ENCODE results near the gene BST1. TPM values are rescaled to one million over a fixed set of nuclear protein-coding genes. Genes with fewer than 3 reads are reported as not detected.
"Not testable (repeated sequence)": the region's sequence is repeated elsewhere in the genome, so short reads cannot be mapped to it uniquely, and the experiment has no call there.

BST1 gene
- total RNA-seq, 1 donor: 19.7 TPM

GRCh38 chr4:15755321-15756155 is 52.7 kb downstream of the BST1 start:
- no peak for TF ChIP-seq CTCF (IDR thresholded peaks at IDR 0.05; ENCODE audit: insufficient read depth, low read length)
- peak; percentile 53 for DNase-seq (ENCODE audit: low read depth)
- no peak overlapping the region for H3K4me3 ChIP-seq (ENCODE audit: low read depth, low read length)

- DNase-seq (ENCODE audit: low read depth): no peak
- no peak for TF ChIP-seq CTCF (IDR thresholded peaks at IDR 0.05; ENCODE audit: insufficient read depth, low read length)
Measured at GRCh38 chr4:15756361-15756861, 53.5 kb downstream of the BST1 start.

GRCh38 chr4:15757054-15757453 is 54.2 kb downstream of the BST1 start:
- no peak for DNase-seq (ENCODE audit: low read depth)
- no peak for TF ChIP-seq CTCF (IDR thresholded peaks at IDR 0.05; ENCODE audit: insufficient read depth, low read length)
- no peak overlapping the region for H3K4me3 ChIP-seq (ENCODE audit: low read depth, low read length)

More at GRCh38 chr4:15756361-15756861, 53.5 kb downstream of the BST1 start:
- no peak overlapping the region for H3K4me3 ChIP-seq (ENCODE audit: low read depth, low read length)

- H3K4me3 ChIP-seq (ENCODE audit: low read depth, low read length): no peak overlapping the region
- DNase-seq (ENCODE audit: low read depth): no peak
- TF ChIP-seq CTCF (IDR thresholded peaks at IDR 0.05; ENCODE audit: insufficient read depth, low read length): no peak
Measured at GRCh38 chr4:15758294-15758693, 55.4 kb downstream of the BST1 start.

- H3K4me3 ChIP-seq (ENCODE audit: low read depth, low read length); DNase-seq (ENCODE audit: low read depth): not testable (repeated sequence)
Measured at GRCh38 chr4:15762460-15762859, 59.6 kb downstream of the BST1 start.

GRCh38 chr4:15765391-15765790 is 62.5 kb downstream of the BST1 start:
- no peak for TF ChIP-seq CTCF (IDR thresholded peaks at IDR 0.05; ENCODE audit: insufficient read depth, low read length)
- DNase-seq (ENCODE audit: low read depth): no peak
- no peak overlapping the region for H3K4me3 ChIP-seq (ENCODE audit: low read depth, low read length)

GRCh38 chr4:15765910-15766697 is 63.2 kb downstream of the BST1 start:
- no peak for TF ChIP-seq CTCF (IDR thresholded peaks at IDR 0.05; ENCODE audit: insufficient read depth, low read length)
- no peak overlapping the region for H3K4me3 ChIP-seq (ENCODE audit: low read depth, low read length)
- no peak for DNase-seq (ENCODE audit: low read depth)
